Measurements from ENCODE around the gene LRPAP1.

LRPAP1 gene

GRCh38 chr4:3500634-3501101, 31.6 kb downstream of the LRPAP1 start:
- DNase-seq (ENCODE audit: low spot score), result no peak

- no peak for DNase-seq (ENCODE audit: low spot score)
These were observed 32.1 kb downstream of the LRPAP1 start for GRCh38 chr4:3500111-3500510.

DNA sequence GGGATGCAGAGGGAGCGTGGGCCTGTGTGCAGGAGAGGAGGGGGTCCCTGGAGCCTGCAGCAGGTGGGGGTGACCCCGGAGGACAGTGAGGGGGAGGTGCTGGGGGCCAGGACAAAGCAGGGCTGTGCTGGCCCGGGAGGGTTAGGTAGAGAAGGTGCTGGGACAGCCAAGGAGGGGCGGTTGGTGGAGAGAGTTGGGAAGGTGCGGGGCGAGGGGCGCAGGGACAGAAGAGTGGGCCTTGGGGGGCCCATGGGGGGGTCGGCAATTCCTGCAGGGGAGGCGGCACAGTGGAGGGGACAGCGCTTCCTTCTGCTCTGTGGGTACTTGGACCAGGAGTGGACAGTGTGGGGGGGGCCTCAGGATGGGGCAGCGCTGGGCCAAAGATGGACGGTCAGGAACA, 32.5 kb downstream of the LRPAP1 start:
- DNase-seq (ENCODE audit: low spot score), result no peak

DNA sequence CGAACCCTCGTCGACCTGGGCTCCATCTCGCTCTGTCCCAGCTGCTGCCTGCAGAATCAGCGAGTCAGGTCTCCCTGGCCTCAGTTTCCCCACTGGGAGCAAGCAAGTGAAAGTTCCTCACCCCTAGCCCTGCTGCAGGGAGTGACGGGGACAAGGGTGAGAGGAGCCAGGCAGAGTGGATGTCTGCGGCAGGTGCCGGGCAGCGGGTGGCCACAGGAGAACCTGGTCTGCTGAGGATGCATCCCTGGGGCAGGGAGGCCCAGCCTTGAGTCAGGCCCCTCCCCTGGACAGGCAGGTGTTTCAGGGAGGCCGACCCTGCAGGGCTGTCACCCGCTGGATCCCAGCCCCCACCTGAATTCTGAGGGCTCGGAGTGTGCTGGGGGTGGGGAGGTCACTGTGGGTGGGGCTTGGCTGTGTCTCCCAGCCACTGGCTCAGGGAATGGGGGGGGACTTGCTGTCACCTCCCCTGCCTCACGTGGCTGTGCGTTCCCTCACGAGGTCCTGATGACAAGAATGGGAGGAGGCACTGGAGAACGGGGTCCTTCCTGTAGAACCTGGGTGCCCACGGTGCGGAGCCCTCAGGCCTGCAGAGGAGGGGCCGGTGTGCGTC, 33.2 kb downstream of the LRPAP1 start:
- DNase-seq (ENCODE audit: low spot score), result no peak

GRCh38 chr4:3498407-3498806, 33.8 kb downstream of the LRPAP1 start:
- DNase-seq (ENCODE audit: low spot score), result no peak

DNA sequence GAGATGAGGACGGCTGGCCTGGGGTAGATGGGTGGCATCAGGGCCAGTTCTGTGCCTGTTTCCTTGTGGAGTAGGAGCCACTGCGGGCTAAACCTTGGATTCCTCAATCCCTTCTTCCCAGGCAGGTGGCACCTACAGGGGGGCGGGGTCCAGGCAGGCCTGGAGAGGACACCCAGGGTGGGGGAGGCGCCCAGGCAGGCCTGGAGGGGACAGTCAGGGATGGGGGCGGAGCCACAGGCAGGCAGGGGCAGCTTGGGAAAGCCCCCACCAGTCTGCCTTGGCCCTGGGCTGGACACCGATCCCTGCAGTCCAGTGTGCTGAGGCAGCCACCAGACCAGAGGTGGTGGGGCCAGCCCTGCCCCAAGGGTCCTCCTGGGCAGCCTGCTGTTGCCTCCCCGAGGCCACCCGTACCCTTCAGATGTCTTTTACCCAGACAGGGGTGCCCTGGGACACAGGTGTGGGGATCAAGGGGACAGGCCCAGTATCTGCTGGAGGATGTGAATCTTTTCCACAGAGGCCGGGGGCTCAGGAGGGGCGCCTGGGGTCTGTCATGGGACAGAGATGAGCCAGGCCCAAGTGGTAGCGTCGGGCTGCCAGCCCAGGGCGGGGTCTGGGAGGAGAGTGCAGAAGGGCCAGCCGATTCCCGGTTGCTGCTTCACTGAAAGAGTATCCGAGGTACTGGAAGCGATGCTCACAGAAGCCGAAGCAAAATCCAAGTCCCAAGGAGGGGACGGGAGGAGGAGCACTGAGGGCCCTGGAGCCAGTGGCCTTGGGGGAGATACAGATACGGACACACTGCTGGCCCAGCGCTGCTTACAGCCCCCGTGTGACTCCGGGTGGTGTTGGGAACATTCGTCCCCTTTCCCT, 34.5 kb downstream of the LRPAP1 start:
- DNase-seq (ENCODE audit: low spot score), result no peak

DNA sequence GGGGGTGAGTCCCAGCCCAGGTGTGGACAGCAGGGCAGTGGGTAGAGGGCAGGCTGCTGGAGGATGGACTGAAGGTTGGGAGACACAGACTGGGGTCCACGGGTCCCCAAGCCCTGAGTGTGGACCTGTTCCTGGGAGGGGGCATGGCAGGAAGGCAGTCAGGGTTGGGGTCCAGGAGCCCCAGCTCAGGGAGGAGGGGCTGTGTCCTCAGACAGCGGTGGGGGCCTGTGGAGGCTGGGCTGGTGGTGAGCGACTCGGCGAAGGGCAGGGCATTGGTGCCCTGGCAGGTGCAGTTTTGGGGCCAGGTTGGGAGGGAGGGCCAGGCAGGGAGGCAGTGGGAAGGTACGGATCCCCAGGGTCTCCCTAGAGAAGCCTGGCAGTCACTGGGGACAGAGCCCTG, 35.1 kb downstream of the LRPAP1 start:
- DNase-seq (ENCODE audit: low spot score), result no peak

DNA sequence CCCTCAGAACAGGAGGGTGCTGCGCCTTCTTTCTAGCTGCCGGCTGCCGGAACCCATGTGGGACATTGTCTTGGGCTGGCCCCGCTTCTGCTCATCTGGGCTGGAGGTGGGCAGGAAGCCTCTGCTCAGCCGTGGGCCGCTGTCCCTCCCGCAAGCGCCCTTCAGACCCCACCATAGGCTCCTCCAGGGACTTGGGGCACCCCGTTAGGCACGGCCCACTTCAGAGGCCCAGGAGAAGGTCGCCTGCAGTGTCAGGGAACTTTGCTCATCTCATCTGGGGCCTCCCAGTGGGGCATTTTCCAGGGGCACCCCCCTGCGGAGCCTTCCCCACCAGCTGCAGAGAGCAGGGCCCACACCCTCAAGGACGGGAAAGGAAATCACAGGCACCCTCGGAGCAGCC, 36.2 kb downstream of the LRPAP1 start:
- DNase-seq (ENCODE audit: low spot score), result no peak

- no peak for DNase-seq (ENCODE audit: low spot score)
These were observed 36.8 kb downstream of the LRPAP1 start for GRCh38 chr4:3495204-3495975.

DNA sequence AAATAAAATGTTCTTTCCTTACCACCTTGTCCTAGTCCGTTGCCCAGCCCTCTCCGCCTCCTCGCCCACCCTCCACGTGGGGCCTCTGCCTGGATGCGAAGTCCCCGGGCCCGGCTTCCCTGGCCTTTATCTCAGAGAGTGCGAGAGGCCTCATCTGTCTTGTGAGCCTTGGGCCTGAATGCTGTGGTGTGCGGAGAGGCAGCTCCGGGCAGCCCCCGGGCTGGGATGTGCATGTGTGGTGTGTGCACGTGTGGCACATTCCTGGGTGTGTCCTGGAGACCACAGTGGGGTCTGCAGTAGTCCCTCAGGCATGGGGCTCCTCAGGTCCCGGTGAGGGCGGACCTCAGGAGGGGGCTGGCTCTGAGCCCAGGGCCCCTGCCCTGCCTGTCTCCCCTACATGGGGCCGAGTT, 37.8 kb downstream of the LRPAP1 start:
- DNase-seq (ENCODE audit: low spot score), result no peak

GRCh38 chr4:3493720-3494461, 38.3 kb downstream of the LRPAP1 start:
- no peak for DNase-seq (ENCODE audit: low spot score)

- DNase-seq (ENCODE audit: low spot score), result no peak
These were observed 39.2 kb downstream of the LRPAP1 start for GRCh38 chr4:3492741-3493719.

DNA sequence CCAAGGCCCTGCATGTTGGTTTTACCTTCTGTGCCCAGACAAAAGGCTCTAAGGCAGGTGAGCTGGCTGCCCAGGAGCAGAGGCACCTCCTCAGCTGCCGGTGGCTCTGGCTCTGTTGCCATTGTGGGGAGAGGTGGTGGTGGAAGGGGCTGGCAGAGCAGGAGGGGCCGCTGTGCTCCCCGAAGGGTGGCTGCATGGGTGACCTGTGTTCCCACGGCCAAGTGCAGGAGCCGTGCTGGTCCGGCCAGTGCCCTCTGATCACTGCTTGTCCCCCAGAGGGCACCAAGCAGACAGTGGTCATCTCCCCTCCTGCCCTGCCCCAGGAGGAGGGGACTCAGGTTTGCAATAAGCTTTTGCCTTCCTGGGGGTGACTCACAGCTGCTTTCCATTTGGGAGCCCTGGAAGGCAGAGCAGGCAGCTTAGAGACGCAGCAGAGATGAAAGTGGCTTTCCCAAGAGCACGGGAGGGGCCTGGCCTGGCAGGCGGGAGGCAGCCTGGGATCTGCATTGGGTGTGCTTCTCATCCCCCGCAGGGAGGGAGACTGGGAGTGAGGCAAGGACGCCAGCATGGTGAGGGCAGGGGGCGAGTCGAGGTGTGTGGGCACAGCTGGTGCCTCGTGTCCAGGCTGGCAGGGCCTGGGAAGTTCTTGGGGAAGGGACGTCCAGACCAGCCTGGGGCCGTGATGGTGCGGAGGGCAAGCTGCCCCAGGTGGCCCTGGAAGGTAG, 40.4 kb downstream of the LRPAP1 start:
- peak; percentile 51 for DNase-seq (ENCODE audit: low spot score)

- no peak for DNase-seq (ENCODE audit: low spot score)
These were observed 42.7 kb downstream of the LRPAP1 start for GRCh38 chr4:3489451-3489962.

GRCh38 chr4:3488820-3489219, 43.4 kb downstream of the LRPAP1 start:
- DNase-seq (ENCODE audit: low spot score), result no peak

- DNase-seq (ENCODE audit: low spot score), result no peak
These were observed 44.4 kb downstream of the LRPAP1 start for GRCh38 chr4:3487861-3488260.

DNA sequence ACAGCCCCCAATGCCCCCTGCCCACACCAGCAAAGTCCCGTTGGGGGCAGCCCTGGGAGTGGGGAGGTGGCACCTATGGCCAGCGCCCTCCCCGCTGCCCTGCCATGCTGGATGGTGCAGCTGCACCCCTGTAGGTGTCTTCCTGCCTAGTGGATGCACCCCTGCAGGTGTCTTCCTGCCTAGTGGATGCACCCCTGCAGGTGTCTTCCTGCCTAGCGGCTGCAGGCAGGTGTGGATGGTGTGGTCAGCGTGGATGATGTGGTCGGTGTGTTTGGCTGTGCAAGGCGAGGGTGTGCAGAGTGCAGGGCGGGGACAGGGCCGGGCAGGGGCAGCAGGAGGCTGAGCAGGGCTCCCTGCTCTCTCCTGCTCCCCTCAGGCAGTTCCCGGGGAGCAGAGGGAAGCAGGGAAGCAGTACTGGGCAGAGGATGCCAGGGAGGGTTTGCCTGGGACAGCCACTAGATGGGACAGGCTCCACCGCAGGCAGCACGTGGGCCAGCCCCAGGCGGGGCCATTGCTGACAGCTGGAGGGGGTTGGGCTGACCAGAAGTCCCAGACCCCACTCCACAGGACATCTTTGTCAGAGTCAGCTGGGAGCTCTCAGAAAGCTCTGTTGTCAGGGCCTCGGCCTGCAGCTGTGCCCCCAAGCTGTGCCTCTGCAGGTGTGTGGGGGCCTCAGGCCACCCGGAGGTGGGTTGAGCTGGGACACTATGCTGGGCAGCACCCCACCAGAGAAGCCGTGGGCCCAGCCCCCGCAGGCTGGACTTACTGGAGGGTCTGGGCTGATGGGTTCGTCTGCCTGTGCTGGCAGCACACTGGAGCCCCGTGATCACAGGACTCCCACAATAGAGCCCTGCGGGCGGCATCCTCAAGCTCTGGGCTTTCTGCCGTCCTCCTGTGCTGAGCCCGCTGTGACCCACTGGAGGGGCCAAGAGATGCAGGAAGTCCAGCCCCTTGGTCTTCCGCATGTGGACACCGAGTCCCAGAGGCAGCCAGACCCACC, 45.4 kb downstream of the LRPAP1 start:
- no peak for DNase-seq (ENCODE audit: low spot score)

GRCh38 chr4:3485886-3486540, 46.2 kb downstream of the LRPAP1 start:
- no peak for DNase-seq (ENCODE audit: low spot score)
